HL-60 (cell line): ENCODE measurements around the gene SHISA6.
"Not testable (repeated sequence)": the region's sequence is repeated elsewhere in the genome, so short reads cannot be mapped to it uniquely, and the experiment has no call there.

Source experiments
- DNase-seq, 2 experiments: peaks; one replicate each; pipeline ENCODE4 v3.0.0-alpha.2; 2010 to 2020; ENCODE audit warnings: low read depth in 1 of 2, low spot score in 1 of 2
- H3K27ac ChIP-seq: fragments of 250-450 bp; sonication (Bioruptor Pico); replicated peaks from 2 replicates; pipeline ENCODE4 v1.5.1; 2020; ENCODE audit warnings: mild to moderate bottlenecking, moderate library complexity
- H3K27me3 ChIP-seq: fragments of 250-450 bp; sonication (Bioruptor Pico); 2 replicates; pipeline ENCODE4 v1.5.1; 2021; ENCODE audit warnings: mild to moderate bottlenecking, moderate library complexity; ENCODE audit not compliant: insufficient read depth, poor library complexity, severe bottlenecking
- H3K4me3 ChIP-seq: replicated peaks from 2 replicates; pipeline ENCODE4 v1.5.1; 2011; ENCODE audit warnings: mild to moderate bottlenecking, control low read depth, low read length; ENCODE audit not compliant: insufficient read depth
- CTCF ChIP-seq: IDR thresholded peaks from one replicate; pipeline ENCODE4 v1.5.1; 2011; ENCODE audit warnings: low read length, control low read depth, inconsistent platforms; ENCODE audit not compliant: insufficient read depth
- GABPA ChIP-seq: IDR thresholded peaks from 2 replicates; pipeline ENCODE4 v1.6.1; 2012; ENCODE audit warnings: low read depth
- POLR2AphosphoS5 ChIP-seq: IDR thresholded peaks from 2 replicates; pipeline ENCODE4 v1.6.1; 2012; ENCODE audit warnings: low read depth
- REST ChIP-seq: IDR thresholded peaks from 2 replicates; pipeline ENCODE4 v1.6.1; 2012; ENCODE audit warnings: low read depth; ENCODE audit not compliant: insufficient replicate concordance
- SPI1 ChIP-seq: IDR thresholded peaks from 2 replicates; pipeline ENCODE4 v1.6.1; 2012; ENCODE audit warnings: low read depth, mild to moderate bottlenecking, borderline replicate concordance

SHISA6 gene

GRCh38 chr17:11309850-11310249 lies 68.8 kb downstream of the SHISA6 start:
- Histone ChIP-seq H3K27me3 (no peaks in the 10 kb centered on the region), H3K27ac (no peak overlapping the region), H3K4me3 (no peak overlapping the region)
- DNase-seq = no peak
- TF ChIP-seq POLR2AphosphoS5 = no peak
- no peak for TF ChIP-seq CTCF
- no peak for TF ChIP-seq GABPA
- TF ChIP-seq SPI1 = no peak
- TF ChIP-seq REST = no peak

GRCh38 chr17:11316451-11316850 lies 75.4 kb downstream of the SHISA6 start:
- DNase-seq, H3K4me3 ChIP-seq, H3K27me3 ChIP-seq, H3K27ac ChIP-seq: not testable (repeated sequence)

- TF ChIP-seq GABPA (no peak), CTCF (no peak), REST (no peak)
These were observed 77.2 kb downstream of the SHISA6 start for GRCh38 chr17:11318207-11318606.

GRCh38 chr17:11319894-11320293 lies 78.9 kb downstream of the SHISA6 start:
- Histone ChIP-seq H3K4me3 (no peak overlapping the region), H3K27ac (no peak overlapping the region), H3K27me3 (no peaks in the 10 kb centered on the region)
- DNase-seq = no peak
- TF ChIP-seq CTCF (no peak), POLR2AphosphoS5 (no peak), REST (no peak), GABPA (no peak)

More at GRCh38 chr17:11318207-11318606, 77.2 kb downstream of the SHISA6 start:
- no peaks in the 10 kb centered on the region for H3K27me3 ChIP-seq
- no peak overlapping the region for H3K27ac ChIP-seq
- no peak overlapping the region for H3K4me3 ChIP-seq
- DNase-seq = no peak
